CD4-positive, alpha-beta T cell treated with Interleukin-4 for 4 hours (primary cell): ENCODE data around the gene HPF1.

ENCODE experiments used
- DNase-seq: peaks from one replicate; pipeline ENCODE4 v3.0.0-alpha.2; 2020

The HPF1 gene

DNA sequence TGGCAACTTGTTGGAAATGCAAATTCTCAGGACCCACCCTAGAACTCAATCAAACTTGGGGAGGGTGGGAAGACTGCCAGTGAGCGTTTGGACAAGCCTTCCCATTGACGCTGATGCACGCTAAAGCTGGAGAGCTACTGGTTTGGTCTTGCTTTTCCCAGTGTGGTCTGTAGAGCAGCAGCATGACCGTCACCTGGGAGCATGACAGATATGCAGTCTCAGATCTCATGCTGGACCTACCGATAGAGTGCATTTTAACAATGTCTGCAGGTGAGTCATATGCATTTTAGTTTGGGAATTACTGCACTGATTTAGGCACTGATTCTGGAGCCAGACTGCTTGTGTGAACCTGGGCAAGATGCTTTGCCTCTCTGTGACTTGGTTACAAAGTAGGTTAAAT lies 27.2 kb downstream of the HPF1 start:
- no peak for DNase-seq

DNA sequence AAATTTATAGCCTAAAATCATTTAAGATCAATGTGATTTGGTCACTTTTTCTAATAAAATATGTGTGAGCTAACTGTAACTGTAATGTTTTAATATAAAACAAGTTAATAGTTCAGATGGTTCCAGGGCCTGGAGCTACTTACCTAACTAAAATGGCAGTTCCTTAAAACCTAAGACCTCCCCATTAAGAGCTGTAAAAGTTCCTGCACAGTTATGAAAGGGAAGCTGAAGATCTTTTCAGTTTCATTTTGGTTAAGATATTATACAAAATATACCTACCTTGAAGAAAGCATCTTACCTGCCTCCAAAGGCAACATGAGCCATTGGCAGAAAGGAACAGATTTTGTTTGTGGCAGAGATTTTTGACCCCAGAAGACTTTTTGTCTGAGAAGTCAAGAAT lies 30.1 kb downstream of the HPF1 start:
- no peak for DNase-seq

DNA sequence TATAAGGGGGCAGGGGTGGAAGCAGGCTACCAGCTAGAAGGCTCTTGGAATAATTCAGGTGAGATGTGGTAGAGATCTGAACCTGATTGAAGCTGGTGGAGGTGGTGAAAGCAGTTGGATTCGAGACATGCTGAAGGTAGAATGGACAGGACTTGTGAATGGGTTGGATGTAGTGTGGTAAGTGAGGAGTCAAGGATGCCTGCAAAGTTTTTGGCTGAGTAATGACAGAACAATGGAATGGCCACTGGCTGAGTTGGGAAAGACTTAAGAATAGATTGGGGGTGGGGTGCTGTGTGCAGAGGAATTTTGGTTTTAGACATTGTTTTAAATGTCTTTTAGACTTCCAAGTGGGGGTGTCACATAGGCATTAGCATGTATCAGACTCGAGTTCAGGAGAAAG lies 33.5 kb downstream of the HPF1 start:
- no peak for DNase-seq

DNA sequence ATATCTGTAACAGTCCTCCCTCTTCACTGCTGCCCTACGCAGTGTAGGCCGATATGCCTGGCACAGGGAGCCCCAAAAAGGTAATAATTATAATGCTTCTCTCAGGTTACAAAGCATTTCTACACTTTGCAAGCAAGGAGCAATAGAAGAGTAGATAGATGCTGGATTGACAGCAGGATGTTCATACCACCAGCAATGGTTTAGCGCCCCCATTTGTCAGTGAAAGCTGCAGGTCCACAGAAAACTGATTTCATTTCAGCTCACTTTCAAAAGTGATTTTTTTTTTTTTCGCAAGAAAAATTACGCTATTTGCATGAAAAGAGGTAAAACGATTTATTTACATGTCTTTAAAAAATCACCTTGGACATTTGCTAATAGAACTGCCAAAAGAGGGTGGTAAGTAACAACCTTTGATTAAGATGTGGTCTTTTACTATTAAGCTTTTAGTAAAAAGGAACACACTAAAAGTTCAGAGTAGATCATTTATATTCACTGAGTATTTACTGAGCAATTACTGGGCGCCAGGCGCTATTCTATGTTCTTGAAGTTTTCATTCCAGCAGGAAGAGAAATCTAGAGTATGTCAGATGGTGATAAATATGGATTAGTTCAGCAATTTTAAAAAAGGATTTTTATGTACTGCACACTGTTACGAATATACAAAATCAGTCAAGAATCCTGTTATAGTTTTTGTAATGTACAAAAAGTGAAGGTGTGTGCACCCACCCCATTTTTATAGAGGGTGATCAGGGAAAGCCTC lies 34.4 kb downstream of the HPF1 start:
- peak; percentile 14 for DNase-seq

DNA sequence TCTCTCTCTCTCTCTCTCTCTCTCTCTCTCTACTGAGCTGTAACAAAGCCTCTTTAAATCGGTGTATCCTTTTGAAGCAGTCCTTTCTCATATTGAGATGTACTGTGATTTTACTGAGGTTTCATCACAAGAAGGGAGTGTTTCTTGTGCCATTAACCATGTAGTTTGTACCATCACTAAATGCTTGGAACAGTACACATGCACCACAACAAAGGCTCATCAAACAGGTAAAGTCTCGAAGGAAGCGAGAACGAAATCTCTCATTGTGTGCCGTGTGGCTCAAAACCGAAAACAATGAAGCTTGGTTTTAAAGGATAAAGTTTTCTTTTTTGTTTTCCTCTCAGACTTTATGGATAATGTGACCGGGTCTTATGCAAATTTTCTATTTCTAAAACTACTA lies 37.2 kb downstream of the HPF1 start:
- DNase-seq, result no peak

DNA sequence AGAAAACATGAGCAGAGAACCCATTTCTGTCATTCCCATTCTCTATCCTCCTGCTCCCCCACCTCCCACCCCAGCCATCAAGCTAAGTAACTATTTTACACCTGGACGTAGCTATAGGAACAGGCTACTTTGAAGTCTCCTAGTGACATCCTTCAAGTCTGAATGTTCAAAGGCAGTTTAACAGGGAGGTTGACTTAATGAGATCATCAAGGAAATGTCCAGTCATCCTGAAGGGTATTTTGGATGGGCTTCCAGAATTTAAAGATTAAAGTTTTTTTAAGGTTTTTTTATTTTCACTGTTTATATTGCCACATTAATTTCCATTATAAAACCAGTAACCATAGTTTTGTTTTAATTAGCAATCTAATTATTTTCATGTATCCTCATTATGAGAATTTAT lies 41.1 kb downstream of the HPF1 start:
- no peak for DNase-seq

DNA sequence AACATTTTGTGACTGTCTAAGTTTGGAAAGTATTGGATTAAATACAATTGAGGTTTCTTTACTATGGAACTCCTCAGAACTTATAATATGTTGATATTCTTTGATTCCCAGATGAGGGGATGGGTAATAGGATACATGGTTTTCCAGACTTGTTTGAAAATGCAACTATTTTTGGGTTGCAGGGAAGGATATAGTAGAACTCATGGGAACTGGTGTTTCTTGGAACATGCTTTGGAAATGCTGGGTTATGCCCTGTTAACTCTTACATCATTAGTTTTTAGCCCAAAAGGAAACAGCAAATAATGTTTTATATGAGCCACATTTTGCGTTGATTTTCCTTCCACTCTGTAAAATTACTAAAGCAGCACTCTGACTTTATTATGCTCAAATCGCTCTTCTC lies 41.9 kb downstream of the HPF1 start:
- no peak for DNase-seq

DNA sequence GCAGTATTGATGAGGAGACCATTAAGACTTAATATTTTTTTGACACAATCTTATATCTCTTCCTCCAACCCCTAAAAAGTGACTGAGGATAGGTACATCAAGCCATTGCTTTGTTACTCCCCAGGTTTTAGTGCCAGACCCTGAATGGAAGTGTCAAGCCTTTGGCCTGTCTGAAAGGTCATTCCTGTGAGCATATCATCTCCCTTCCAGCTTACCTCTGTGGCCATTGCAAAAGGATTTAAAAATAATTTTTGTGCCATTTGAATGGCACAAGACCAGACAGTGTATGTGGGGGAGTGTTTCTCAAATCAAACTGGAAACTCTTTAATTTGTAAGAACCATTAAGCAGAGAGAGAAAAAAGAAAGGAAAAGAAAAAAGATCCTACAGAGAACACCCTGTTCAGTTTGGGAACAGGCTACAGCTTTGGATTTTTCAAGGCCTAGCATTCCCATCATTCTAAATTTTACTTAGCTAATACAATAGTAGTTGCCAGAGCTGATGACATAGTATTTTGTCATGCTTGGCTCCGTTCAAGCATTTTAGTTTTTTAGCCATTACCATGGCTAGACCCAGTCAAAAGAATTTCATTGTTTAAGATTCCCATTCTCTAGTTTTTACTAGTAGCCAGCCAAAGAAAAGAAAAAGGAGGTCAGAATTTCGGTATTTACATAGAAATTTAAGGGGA lies 49.6 kb downstream of the HPF1 start:
- DNase-seq, result no peak

DNA sequence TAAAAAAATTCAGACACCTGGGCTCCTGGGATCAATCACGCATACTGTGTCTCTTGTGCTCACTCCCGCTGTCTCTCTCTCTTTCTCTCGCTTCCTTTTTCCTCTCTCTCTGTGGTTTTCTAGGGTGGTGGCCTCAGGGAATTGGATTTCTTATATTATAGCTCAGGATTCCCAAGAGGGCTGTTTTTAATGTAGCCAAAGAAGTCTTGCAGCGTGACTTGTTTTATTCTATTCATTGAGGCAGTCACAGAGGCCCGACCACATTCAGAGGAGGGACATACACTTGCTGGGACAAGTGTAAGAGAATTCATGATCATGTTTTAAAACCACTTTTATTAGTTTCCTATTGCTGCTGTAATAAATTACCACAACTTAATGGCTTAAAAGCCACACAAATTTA lies 59.4 kb downstream of the HPF1 start:
- DNase-seq, result no peak

DNA sequence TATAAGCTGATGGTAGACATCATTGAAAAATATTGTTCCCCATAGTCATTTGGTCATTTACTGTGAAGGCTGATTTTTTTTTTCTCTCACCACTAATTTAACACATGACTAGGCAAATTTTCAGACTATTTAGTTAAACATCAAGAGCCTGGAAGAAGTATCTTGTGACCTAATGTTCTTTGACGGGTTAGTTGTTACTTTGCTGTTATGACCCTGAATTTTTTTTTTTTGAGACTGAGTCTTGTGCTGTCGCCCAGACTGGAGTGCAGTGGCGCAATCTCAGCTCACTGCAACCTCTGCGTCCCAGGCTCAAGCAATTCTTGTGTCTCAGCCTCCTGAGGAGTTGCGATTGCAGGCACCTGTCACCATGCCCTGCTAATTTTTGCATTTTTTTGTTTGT lies 67.0 kb downstream of the HPF1 start:
- DNase-seq, result no peak

DNA sequence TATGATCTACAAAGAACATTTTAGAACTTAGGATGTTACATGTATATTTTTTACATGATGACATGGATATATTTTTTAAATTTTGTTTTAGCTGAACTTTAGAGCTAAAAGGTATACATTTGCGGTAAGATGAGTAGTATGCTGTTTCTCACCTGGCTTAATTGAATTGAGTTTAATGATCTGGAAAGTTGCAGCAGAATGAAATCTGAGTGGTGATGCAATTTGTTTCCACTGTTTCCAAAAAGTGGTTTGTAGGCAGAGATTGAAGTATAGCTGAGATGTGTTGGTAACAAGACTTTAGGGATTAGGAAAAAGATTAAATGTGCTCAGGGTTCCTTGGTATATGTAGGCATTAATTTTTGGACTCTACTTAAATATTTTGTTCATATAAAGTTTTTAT lies 68.1 kb downstream of the HPF1 start:
- DNase-seq, result no peak

DNA sequence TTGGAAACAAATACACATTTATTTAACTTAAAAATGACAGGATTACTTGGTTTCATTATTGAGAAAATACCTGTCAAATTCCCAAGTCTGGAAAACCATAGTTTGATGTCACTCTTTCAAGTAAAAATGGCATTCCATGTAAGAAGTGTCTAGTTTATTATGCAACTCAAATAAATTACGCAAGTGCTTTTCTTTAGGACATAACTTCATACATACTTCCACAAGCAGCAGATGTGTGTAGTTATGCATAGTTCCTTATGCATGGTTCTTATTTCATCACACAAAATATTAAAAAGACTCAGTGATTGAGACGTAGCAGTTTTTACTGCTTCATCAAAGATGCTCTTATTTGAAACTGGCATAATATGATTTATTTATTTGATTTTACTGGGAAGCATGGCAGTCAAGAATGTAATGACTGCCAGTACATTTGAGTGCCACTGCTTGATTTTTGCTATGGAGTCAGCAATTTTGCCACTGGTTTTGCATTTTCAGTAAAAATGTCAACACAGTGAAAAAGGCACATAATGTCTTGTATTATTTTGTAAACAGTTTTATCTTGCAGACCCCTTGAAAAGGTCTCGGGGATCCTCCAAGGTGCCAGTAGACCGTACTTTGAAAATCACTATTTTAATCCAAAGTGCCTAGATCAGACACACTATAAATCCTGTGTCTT lies 75.2 kb downstream of the HPF1 start:
- DNase-seq, result no peak
